ENCODE results near the gene FARP1.

Gene FARP1

GRCh38 chr13:98233127-98233526 lies 90.2 kb downstream of the FARP1 start:
- TF ChIP-seq, protein P1, sequence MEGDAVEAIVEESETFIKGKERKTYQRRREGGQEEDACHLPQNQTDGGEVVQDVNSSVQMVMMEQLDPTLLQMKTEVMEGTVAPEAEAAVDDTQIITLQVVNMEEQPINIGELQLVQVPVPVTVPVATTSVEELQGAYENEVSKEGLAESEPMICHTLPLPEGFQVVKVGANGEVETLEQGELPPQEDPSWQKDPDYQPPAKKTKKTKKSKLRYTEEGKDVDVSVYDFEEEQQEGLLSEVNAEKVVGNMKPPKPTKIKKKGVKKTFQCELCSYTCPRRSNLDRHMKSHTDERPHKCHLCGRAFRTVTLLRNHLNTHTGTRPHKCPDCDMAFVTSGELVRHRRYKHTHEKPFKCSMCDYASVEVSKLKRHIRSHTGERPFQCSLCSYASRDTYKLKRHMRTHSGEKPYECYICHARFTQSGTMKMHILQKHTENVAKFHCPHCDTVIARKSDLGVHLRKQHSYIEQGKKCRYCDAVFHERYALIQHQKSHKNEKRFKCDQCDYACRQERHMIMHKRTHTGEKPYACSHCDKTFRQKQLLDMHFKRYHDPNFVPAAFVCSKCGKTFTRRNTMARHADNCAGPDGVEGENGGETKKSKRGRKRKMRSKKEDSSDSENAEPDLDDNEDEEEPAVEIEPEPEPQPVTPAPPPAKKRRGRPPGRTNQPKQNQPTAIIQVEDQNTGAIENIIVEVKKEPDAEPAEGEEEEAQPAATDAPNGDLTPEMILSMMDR (IDR thresholded peaks at IDR 0.05; ENCODE audit: control extremely low read depth, extremely low read depth, low read depth, missing control alignments): no peak
- ChIA-PET CTCF (interaction anchor here (0.7 kb wide), 1 partner anchor 9 kb away, joined by 3 read pairs; no protein-coding TSS in a partner anchor), POLR2A (no interaction called here)
- no peak for DNase-seq (ENCODE audit: extremely low spot score)

DNA sequence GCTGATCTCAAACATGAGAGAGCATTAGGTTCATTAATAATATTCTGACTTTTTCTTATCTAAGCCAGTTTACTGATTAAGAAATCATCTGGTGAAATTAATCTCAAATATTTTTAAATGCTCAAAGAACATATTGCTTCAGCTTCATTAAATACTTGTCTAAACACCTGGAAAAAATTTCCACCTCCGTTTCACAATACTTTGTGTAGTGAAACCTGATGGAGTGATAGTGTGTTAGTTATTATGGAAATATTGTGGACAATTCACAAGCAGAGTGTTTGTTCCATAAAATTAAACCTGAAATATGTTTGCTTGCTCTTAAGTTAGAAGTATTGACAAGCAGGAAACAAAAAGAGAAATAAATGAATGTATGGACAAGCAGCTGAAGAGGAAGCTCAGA lies 91.5 kb downstream of the FARP1 start:
- POLR2A ChIA-PET: no interaction called here
- no peak for DNase-seq (ENCODE audit: extremely low spot score)
- CTCF ChIA-PET: interaction anchor here (1.3 to 1.4 kb wide), 2 partner anchors 9 to 10 kb away, joined by 3 to 4 read pairs; no protein-coding TSS in a partner anchor
- TF ChIP-seq, protein P1 (IDR thresholded peaks at IDR 0.05; ENCODE audit: control extremely low read depth, extremely low read depth, low read depth, missing control alignments): no peak

DNA sequence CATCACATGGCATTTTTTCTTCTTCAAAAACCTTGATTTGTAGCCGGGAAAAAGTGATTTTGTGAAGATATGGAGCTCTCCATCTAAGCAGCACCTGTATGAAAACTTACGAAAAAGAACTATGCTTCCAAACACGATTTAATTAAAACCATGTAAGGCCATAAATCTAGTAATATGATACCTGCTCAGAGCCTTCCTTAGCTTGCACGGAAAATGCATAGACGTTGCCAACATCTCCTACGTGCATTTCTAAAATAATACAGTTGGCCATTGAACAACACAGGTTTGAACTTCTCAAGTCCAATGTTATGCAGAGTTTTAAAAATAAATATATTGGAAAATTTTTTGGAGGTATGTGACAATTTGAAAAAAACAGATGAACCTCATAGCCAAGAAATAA lies 93.3 kb downstream of the FARP1 start:
- ChIA-PET CTCF (no interaction called here), POLR2A (no interaction called here)
- TF ChIP-seq, protein P1 (IDR thresholded peaks at IDR 0.05; ENCODE audit: control extremely low read depth, extremely low read depth, low read depth, missing control alignments): no peak
- DNase-seq (ENCODE audit: extremely low spot score): no peak

- CTCF ChIA-PET: no interaction called here
- POLR2A ChIA-PET: no interaction called here
- no peak for DNase-seq (ENCODE audit: extremely low spot score)
- TF ChIP-seq, protein P1 (IDR thresholded peaks at IDR 0.05; ENCODE audit: control extremely low read depth, extremely low read depth, low read depth, missing control alignments): no peak
Observed at GRCh38 chr13:98237331-98237730, 94.4 kb downstream of the FARP1 start.

- ChIA-PET CTCF (interaction anchor here (1.5 to 2.8 kb wide), 2 partner anchors 7 to 19 kb away, joined by 5 to 9 read pairs; no protein-coding TSS in a partner anchor), POLR2A (no interaction called here)
- TF ChIP-seq, protein P1 (IDR thresholded peaks at IDR 0.05; ENCODE audit: control extremely low read depth, extremely low read depth, low read depth, missing control alignments): no peak
- no peak for DNase-seq (ENCODE audit: extremely low spot score)
Observed at GRCh38 chr13:98239162-98240076, 96.5 kb downstream of the FARP1 start.

DNA sequence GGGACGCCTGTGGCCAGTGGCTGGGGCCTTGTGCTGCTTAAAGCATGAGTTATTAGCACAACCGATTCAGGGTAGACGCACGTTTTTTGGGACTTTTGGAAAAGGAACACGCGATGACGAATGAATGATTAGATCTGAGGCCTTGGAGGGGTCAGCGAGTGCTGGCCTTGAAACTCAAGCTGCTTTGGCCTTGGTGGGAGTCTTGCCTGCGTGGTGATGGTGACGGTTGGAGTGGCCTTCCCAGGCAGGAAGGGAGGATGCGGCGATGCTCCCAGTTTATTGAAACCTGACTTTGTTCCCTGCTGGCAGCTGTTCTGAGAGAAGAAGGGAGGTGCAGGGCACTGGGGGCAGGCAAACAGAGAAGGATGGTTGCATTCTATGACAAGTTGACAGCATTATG lies 97.2 kb downstream of the FARP1 start:
- CTCF ChIA-PET: interaction anchor here (2.8 kb wide), 1 partner anchor 19 kb away, joined by 9 read pairs; no protein-coding TSS in a partner anchor
- no peak for DNase-seq (ENCODE audit: extremely low spot score)
- TF ChIP-seq, protein P1 (IDR thresholded peaks at IDR 0.05; ENCODE audit: control extremely low read depth, extremely low read depth, low read depth, missing control alignments): no peak
- POLR2A ChIA-PET: no interaction called here
